Coronary artery (tissue), 2 donors: ENCODE data around the gene EXOC3.

ENCODE experiments used
- DNase-seq: peaks from one replicate; pipeline ENCODE4 v3.0.0-alpha.2; 2017; ENCODE audit warnings: low spot score
- H3K27ac ChIP-seq, 2 donors: fragments of 200-600 bp; sonication (generic); one replicate each; pipeline ENCODE4 v1.5.1; 2016 to 2019
- H3K4me3 ChIP-seq: fragments of 200-600 bp; sonication (generic); 2 replicates; pipeline ENCODE4 v1.5.1; 2016; ENCODE audit warnings: mild to moderate bottlenecking, moderate library complexity
- CTCF ChIP-seq: fragments of 200-600 bp; sonication (generic); IDR thresholded peaks from one replicate; pipeline ENCODE4 v1.5.1; 2019; ENCODE audit warnings: antibody characterized with exemption

Gene EXOC3

GRCh38 chr5:403995-404394, 39.0 kb upstream of the EXOC3 start:
- no peak overlapping the region for H3K4me3 ChIP-seq
- no peak for DNase-seq
- H3K27ac ChIP-seq = no peak overlapping the region
- no peak for TF ChIP-seq CTCF

GRCh38 chr5:404666-405241, 38.2 kb upstream of the EXOC3 start:
- no peak overlapping the region for H3K4me3 ChIP-seq
- H3K27ac ChIP-seq = no peak overlapping the region
- no peak for DNase-seq
- TF ChIP-seq CTCF = no peak

GRCh38 chr5:405421-405820, 37.6 kb upstream of the EXOC3 start:
- Histone ChIP-seq H3K27ac (no peak overlapping the region), H3K4me3 (no peak overlapping the region)
- no peak for TF ChIP-seq CTCF
- DNase-seq = no peak

GRCh38 chr5:406041-406440, 36.9 kb upstream of the EXOC3 start:
- DNase-seq = no peak
- no peak overlapping the region for H3K27ac ChIP-seq
- no peak overlapping the region for H3K4me3 ChIP-seq
- TF ChIP-seq CTCF = no peak

- no peak for DNase-seq
These were observed 35.9 kb upstream of the EXOC3 start for GRCh38 chr5:407051-407450.

GRCh38 chr5:407801-408268, 35.1 kb upstream of the EXOC3 start:
- no peak overlapping the region for H3K27ac ChIP-seq
- no peak for TF ChIP-seq CTCF
- DNase-seq = no peak
- H3K4me3 ChIP-seq = no peak overlapping the region

More at GRCh38 chr5:407051-407450, 35.9 kb upstream of the EXOC3 start:
- no peak for TF ChIP-seq CTCF
- H3K4me3 ChIP-seq = no peak overlapping the region
- H3K27ac ChIP-seq = no peak overlapping the region

- no peak overlapping the region for H3K27ac ChIP-seq
- no peak for DNase-seq
- TF ChIP-seq CTCF = no peak
- no peak overlapping the region for H3K4me3 ChIP-seq
These were observed 32.0 kb upstream of the EXOC3 start for GRCh38 chr5:410911-411517.
